ENCODE measurements around the gene RASD2. TPM values are rescaled to one million over a fixed set of nuclear protein-coding genes. Genes with fewer than 3 reads are reported as not detected.
A peak's percentile ranks its signal among the peaks of the same experiment; 100 is the strongest.

Gene RASD2
- polyA plus RNA-seq, 1 donor from 2014 or later, result not detected

DNA sequence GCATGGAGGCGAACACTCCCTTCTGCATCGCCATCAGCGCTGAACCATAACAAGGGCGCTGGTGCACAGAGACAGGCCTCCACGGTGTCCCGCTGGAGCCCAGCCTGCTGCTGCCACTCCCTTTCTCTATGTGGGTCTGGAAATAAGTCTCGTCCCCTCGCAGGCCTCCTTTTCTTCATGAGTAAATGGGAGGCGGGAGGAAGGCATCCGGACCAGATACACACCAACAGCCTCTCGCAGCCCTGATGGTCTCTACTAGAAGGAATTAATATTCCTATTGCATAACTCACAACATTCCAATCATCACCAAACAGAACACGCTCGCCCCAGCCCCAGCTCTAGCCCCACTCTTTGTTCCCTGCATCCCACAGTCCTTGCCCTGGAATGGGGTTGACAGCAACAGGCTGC, 14.9 kb downstream of the RASD2 start:
- Mint-ChIP-seq H3K4me1 (peaks cover 0 to 4% (median 4%) of the 10 kb centered on the region in 3 donors), H3K9me3 (peaks cover 0 to 2% (median 0%) of the 10 kb centered on the region in 3 donors), H3K27ac (no peak overlapping the region), H3K27me3 (peaks cover 12% of the 10 kb centered on the region), H3K4me3 (no peak overlapping the region), H3K36me3 (no peaks in the 10 kb centered on the region)

DNA sequence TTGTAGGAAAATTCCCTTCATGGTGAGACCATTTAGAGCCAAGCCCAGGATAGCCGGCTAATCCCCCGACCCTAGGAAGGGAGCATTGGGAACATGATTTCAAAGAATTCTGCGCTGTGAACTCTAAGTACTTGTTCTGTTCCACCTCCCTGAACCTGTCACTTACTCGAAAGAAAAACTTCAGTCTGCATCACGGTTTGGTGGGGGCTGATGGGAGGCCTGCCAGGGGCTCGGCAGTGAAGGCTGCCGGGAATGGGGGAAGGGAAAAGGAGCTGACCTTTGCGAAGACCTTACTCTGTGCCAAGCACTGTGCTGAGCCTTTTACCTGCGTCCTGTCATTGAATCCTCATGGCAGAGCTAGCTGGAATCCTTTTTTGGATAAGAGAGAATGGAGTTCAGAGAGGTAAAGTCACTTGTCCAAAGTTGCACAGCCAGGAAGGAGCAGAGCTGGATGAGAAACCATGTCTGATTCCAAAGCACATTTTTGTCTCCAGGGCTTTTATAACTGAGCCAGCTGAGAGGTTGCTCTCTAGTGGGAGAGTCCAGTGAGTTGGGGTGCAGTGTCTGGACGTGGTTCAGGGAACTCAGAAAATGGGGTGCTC, 15.4 kb downstream of the RASD2 start:
- peaks cover 0 to 2% (median 0%) of the 10 kb centered on the region in 3 donors for H3K9me3 Mint-ChIP-seq

DNA sequence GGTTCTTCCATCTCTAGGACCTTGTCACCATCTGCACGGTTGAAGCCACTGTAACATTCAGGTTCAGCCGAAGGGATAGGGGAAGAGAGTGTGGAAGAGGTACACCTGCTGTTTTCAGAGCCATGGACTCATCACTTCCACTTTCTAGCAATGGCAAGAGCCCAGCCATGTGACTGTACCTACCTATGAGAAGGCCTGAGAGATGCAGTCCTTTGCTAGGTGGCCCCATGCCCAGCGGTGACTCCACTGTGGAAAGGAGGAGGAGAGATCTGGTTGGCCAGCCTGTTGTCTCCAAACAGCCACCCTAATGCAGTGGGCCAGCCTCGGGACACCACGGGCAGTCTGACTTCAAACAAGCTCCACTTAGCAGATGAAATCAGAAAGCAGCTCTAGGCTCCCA, 16.0 kb downstream of the RASD2 start:
- peaks cover 2% of the 10 kb centered on the region for H3K36me3 Mint-ChIP-seq
- no peak overlapping the region for H3K4me3 Mint-ChIP-seq
- H3K9me3 Mint-ChIP-seq, result peaks cover 0 to 2% (median 0%) of the 10 kb centered on the region in 3 donors
- H3K4me1 Mint-ChIP-seq, result peaks cover 0 to 5% (median 4%) of the 10 kb centered on the region in 3 donors
- H3K27me3 Mint-ChIP-seq, result peaks cover 20% of the 10 kb centered on the region
- H3K27ac Mint-ChIP-seq, result no peak overlapping the region

More for the DNA sequence above, 15.4 kb downstream of the RASD2 start:
- Mint-ChIP-seq H3K27ac (no peak overlapping the region), H3K36me3 (no peaks in the 10 kb centered on the region), H3K27me3 (peaks cover 15% of the 10 kb centered on the region), H3K4me1 (peaks cover 0 to 4% (median 4%) of the 10 kb centered on the region in 3 donors), H3K4me3 (no peak overlapping the region)

- Mint-ChIP-seq H3K27me3 (peaks cover 27% of the 10 kb centered on the region), H3K27ac (peak overlapping the region in 1 of 3 donors; percentile 47), H3K9me3 (peaks cover 0 to 2% (median 0%) of the 10 kb centered on the region in 3 donors), H3K36me3 (peaks cover 2% of the 10 kb centered on the region), H3K4me1 (peaks cover 0 to 1% (median under 1%) of the 10 kb centered on the region in 3 donors), H3K4me3 (no peak overlapping the region)
These were observed 17.4 kb downstream of the RASD2 start for GRCh38 chr22:35558031-35558430.

DNA sequence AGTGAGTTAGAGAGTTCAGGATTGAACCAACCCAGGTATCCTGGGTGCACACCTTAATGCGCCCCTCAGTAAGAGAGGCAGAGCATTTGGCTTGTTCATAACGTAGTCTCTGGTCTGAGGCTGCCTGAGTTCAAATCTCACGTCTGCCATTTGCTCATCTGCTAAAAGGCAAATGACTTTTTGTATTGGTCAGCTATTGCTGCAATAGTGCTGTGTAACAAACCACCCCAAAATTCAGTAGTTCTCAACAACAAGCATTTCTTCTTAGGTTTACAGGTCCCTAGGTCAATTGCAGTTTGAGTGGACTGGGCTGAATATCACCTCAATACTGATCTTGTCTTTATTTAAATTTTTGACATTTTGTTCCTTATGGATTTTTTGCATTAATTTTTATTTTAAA, 18.1 kb downstream of the RASD2 start:
- Mint-ChIP-seq H3K27me3 (peaks cover 30% of the 10 kb centered on the region), H3K36me3 (peaks cover 2% of the 10 kb centered on the region), H3K9me3 (peaks cover 0 to 2% (median 0%) of the 10 kb centered on the region in 3 donors)

DNA sequence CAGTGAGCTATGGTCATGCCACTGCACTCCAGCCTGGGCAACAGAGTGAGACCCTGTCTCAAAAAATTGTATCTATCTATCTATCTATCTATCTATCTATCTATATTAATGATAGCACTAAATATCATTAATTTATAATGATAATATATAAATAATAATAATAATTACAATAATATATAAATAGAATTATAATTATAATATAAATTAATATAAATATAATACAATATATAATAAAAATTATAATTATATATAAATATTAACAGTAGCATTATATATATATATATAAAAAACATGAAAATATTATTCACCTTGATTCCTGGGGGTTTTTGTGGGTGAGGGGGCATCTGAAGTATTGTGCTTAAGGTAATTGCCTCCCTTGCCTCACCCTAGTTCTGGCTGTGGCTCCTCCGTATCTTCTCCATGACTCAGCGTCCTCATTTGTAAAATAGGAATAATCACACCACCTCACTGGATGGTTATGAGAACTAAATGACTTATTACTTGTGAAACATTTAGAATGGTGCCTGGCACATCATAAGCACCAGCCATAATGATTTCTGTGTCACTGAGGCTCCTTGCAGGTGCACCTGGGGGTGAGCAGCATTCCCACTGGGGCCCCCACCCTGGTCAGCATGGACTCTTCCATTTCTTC, 18.8 kb downstream of the RASD2 start:
- peaks cover 34% of the 10 kb centered on the region for H3K27me3 Mint-ChIP-seq
- no peak overlapping the region for H3K27ac Mint-ChIP-seq

More for the DNA sequence above, 18.1 kb downstream of the RASD2 start:
- Mint-ChIP-seq H3K27ac (no peak overlapping the region), H3K4me3 (no peak overlapping the region), H3K4me1 (peaks cover 0 to 3% (median 2%) of the 10 kb centered on the region in 3 donors)

GRCh38 chr22:35560366-35560765, 19.7 kb downstream of the RASD2 start:
- Mint-ChIP-seq H3K27ac (no peak overlapping the region), H3K27me3 (peaks cover 33% of the 10 kb centered on the region), H3K4me1 (peaks cover 0 to 3% (median 2%) of the 10 kb centered on the region in 3 donors), H3K9me3 (peaks cover 0 to 2% (median 0%) of the 10 kb centered on the region in 3 donors), H3K36me3 (peaks cover 2% of the 10 kb centered on the region), H3K4me3 (peak overlapping the region in 1 of 4 donors; percentile 23)

More for the DNA sequence above, 18.8 kb downstream of the RASD2 start:
- H3K9me3 Mint-ChIP-seq, result peaks cover 0 to 2% (median 0%) of the 10 kb centered on the region in 3 donors
- H3K4me1 Mint-ChIP-seq, result peaks cover 0 to 3% (median 2%) of the 10 kb centered on the region in 3 donors
- H3K36me3 Mint-ChIP-seq, result peaks cover 2% of the 10 kb centered on the region
- no peak overlapping the region for H3K4me3 Mint-ChIP-seq

DNA sequence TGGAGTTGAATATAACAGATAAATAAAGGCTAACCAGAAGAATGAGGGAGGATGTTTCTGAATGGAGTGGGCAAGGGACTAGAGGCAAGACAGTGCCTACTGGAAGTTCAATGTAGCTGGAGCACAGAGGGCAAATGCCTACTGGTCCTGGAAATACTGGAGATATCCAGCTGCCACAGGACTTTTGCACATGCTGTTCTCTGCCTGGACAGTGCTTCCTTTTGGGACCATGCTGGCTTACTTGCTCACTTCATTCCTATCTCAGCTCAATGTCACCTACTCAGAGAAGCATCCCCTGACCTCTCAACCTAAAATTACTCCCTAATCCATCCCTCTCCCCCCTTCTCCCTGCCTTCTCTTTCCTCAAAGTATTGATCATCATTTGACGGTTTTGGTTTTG, 20.2 kb downstream of the RASD2 start:
- Mint-ChIP-seq H3K36me3 (peaks cover 2% of the 10 kb centered on the region), H3K27me3 (peaks cover 30% of the 10 kb centered on the region)

DNA sequence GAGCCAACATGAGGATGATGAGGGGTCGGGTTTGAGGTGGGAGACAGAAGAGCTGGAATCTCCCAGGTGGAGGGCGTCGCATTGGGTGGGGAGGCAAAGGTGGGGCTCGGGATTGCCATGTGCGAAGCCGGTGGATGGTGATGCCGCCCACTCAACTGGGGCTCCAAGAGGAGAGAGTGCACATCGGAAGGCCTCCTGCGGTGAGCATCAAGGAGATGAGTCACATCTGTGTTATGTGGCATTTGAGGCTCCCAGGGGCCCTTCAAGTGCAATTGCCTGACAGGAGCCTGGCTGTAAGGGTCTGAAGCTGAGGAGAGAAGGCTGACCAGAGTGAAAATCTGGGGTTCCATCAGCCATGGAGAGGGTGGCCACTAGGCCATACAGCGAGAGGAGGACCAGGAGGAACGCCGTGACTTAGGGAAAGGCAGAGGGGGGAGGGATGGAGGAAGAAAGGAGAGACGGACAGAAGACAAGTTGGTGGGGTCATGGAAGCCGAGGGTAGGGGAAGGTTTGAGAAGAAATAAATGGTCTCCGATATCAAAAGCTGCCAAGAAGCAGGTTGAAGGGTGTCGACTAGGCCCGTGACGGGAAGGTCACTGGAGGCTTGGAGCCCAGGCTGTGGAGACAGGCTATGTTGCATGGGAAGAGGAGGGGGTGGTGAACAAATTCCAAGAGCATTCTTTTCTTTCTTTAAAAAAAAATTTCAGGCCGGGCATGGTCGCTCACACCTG, 21.3 kb downstream of the RASD2 start:
- Mint-ChIP-seq H3K4me3 (no peak overlapping the region), H3K36me3 (peaks cover 2% of the 10 kb centered on the region), H3K4me1 (peaks cover 0 to 3% (median 2%) of the 10 kb centered on the region in 3 donors), H3K27ac (peak overlapping the region in 1 of 3 donors; percentile 87), H3K9me3 (peaks cover 0 to 2% (median 0%) of the 10 kb centered on the region in 3 donors), H3K27me3 (peaks cover 29% of the 10 kb centered on the region)

More for the DNA sequence above, 20.2 kb downstream of the RASD2 start:
- peaks cover 0 to 3% (median 2%) of the 10 kb centered on the region in 3 donors for H3K4me1 Mint-ChIP-seq
- H3K4me3 Mint-ChIP-seq, result peak overlapping the region in 1 of 4 donors; percentile 23
- H3K27ac Mint-ChIP-seq, result no peak overlapping the region
- H3K9me3 Mint-ChIP-seq, result peaks cover 0 to 2% (median 0%) of the 10 kb centered on the region in 3 donors

GRCh38 chr22:35563211-35563610, 22.6 kb downstream of the RASD2 start:
- Mint-ChIP-seq H3K27ac (no peak overlapping the region), H3K4me3 (peak overlapping the region in 1 of 4 donors; percentile 81)

DNA sequence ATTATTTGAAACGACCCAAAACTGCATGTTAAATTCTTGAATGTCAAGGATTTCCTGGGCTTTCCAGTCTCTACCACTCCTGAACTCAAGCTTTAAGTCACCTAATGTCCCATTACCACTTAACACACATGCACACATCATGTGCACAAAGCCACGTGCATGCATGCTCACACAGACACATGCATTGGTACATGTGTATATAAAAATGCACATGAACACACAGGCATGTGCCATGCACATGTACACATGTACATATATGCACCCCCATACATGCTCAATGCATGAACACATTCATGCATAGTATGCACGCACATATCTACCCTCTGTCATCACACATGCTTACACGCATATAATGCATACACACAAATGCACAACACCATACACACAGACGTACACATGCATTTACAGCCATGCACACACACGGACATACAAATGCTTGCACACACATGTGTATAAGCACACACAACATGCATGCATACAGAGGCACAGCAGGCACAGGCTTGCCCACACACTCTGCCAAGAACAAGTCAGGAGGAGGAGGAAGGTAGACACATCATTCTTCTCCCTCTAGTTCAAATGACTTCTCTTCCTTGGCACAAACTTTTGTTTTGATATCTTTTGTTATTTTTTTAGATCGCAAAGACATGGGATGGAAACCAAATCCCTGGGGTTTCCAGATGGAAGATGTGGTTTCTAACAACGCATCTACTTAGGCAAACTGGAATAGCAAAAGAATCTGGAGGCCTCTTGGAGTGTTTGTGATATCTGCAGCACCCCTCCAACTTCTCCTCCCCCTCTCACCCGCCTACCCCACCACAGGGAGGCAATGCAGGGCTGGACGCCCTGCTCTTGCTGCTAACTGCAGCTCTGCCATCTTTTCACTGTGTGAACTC, 24.6 kb downstream of the RASD2 start:
- Mint-ChIP-seq H3K9me3 (no peaks in the 10 kb centered on the region), H3K36me3 (peaks cover 2% of the 10 kb centered on the region), H3K4me1 (peaks cover 0 to 3% (median 2%) of the 10 kb centered on the region in 3 donors), H3K27ac (peak overlapping the region in 1 of 3 donors; percentile 4), H3K27me3 (peaks cover 29% of the 10 kb centered on the region), H3K4me3 (no peak overlapping the region)

More at GRCh38 chr22:35563211-35563610, 22.6 kb downstream of the RASD2 start:
- H3K27me3 Mint-ChIP-seq, result peaks cover 29% of the 10 kb centered on the region
- no peaks in the 10 kb centered on the region for H3K9me3 Mint-ChIP-seq
- H3K4me1 Mint-ChIP-seq, result peaks cover 0 to 3% (median 2%) of the 10 kb centered on the region in 3 donors
- H3K36me3 Mint-ChIP-seq, result peaks cover 2% of the 10 kb centered on the region

- peaks cover 0 to 2% (median 1%) of the 10 kb centered on the region in 3 donors for H3K4me1 Mint-ChIP-seq
- H3K27ac Mint-ChIP-seq, result no peak overlapping the region
- H3K9me3 Mint-ChIP-seq, result no peaks in the 10 kb centered on the region
- H3K27me3 Mint-ChIP-seq, result peaks cover 14% of the 10 kb centered on the region
- H3K4me3 Mint-ChIP-seq, result no peak overlapping the region
- no peaks in the 10 kb centered on the region for H3K36me3 Mint-ChIP-seq
These were observed 26.9 kb downstream of the RASD2 start for GRCh38 chr22:35567351-35568141.

Measured in IgD-negative memory B cell (primary cell).